ENCODE results near the gene ALOX12B. TPM values are rescaled to one million over a fixed set of nuclear protein-coding genes. Genes with fewer than 3 reads are reported as not detected.

Gene ALOX12B
- total and polyA plus RNA-seq, 2 experiments from 2014 or later, result 0.16 to 1.4 TPM

DNA sequence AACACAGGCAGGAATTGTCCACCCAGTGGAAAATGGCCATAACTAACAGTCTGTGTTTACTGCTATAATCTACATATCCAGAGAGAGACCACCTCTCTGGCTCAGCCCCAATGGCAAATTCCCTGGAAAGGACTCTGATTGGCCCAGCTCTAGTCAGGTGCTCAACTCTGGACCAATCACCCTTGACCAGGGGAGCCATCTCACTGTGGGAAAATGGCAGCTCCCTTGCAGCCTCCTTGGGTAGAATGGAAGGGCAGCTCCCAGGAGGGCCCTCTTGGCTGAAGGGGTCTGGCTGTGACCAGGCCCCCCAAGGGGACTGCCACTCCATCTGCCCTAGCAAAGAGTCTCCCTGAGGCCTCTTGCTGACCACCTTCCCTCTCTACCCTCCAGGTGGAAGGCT is 45.5 kb downstream of the ALOX12B start:
- no peaks in the 10 kb centered on the region for H3K9me2 ChIP-seq (ENCODE audit: insufficient read depth)
- H4K20me1 ChIP-seq (replicated peaks; ENCODE audit: insufficient read depth), result no peaks in the 10 kb centered on the region
- no peaks in the 10 kb centered on the region for H3K36me3 ChIP-seq (ENCODE audit: insufficient read depth)
- H3K79me2 ChIP-seq (replicated peaks; ENCODE audit: insufficient read depth), result no peaks in the 10 kb centered on the region
- DNase-seq (ENCODE audit: low spot score) (no peak), ATAC-seq (no peak)
- H3K4me3 ChIP-seq, result no peak overlapping the region
- H3K4me2 ChIP-seq, result no peak overlapping the region
- H3K4me1 ChIP-seq (ENCODE audit: insufficient read depth), result no peaks in the 10 kb centered on the region; the same call in 1 of the 2 replicates
- Mint-ChIP-seq H3K9me3 (no peaks in the 10 kb centered on the region; the same call in 2 of the 3 replicates), H3K36me3 (ENCODE audit: low read depth) (no peaks in the 10 kb centered on the region), H3K27me3 (ENCODE audit: insufficient read depth, low read depth, poor library complexity) (peaks cover 5% of the 10 kb centered on the region), H3K27ac (no peak overlapping the region), H3K4me1 (peaks cover 9% of the 10 kb centered on the region), H3K4me3 (no peak overlapping the region)
- no peak overlapping the region for H2AFZ ChIP-seq
- peaks cover 32% of the 10 kb centered on the region for H3K27me3 ChIP-seq (ENCODE audit: insufficient read depth)
- no peak for TF ChIP-seq CREB1 (CRISPR knock-in tag; IDR thresholded peaks at IDR 0.05; ENCODE audit: low read depth)
- TF ChIP-seq, protein P1, sequence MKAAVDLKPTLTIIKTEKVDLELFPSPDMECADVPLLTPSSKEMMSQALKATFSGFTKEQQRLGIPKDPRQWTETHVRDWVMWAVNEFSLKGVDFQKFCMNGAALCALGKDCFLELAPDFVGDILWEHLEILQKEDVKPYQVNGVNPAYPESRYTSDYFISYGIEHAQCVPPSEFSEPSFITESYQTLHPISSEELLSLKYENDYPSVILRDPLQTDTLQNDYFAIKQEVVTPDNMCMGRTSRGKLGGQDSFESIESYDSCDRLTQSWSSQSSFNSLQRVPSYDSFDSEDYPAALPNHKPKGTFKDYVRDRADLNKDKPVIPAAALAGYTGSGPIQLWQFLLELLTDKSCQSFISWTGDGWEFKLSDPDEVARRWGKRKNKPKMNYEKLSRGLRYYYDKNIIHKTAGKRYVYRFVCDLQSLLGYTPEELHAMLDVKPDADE (IDR thresholded peaks at IDR 0.05), result no peak
- TF ChIP-seq, protein P2, sequence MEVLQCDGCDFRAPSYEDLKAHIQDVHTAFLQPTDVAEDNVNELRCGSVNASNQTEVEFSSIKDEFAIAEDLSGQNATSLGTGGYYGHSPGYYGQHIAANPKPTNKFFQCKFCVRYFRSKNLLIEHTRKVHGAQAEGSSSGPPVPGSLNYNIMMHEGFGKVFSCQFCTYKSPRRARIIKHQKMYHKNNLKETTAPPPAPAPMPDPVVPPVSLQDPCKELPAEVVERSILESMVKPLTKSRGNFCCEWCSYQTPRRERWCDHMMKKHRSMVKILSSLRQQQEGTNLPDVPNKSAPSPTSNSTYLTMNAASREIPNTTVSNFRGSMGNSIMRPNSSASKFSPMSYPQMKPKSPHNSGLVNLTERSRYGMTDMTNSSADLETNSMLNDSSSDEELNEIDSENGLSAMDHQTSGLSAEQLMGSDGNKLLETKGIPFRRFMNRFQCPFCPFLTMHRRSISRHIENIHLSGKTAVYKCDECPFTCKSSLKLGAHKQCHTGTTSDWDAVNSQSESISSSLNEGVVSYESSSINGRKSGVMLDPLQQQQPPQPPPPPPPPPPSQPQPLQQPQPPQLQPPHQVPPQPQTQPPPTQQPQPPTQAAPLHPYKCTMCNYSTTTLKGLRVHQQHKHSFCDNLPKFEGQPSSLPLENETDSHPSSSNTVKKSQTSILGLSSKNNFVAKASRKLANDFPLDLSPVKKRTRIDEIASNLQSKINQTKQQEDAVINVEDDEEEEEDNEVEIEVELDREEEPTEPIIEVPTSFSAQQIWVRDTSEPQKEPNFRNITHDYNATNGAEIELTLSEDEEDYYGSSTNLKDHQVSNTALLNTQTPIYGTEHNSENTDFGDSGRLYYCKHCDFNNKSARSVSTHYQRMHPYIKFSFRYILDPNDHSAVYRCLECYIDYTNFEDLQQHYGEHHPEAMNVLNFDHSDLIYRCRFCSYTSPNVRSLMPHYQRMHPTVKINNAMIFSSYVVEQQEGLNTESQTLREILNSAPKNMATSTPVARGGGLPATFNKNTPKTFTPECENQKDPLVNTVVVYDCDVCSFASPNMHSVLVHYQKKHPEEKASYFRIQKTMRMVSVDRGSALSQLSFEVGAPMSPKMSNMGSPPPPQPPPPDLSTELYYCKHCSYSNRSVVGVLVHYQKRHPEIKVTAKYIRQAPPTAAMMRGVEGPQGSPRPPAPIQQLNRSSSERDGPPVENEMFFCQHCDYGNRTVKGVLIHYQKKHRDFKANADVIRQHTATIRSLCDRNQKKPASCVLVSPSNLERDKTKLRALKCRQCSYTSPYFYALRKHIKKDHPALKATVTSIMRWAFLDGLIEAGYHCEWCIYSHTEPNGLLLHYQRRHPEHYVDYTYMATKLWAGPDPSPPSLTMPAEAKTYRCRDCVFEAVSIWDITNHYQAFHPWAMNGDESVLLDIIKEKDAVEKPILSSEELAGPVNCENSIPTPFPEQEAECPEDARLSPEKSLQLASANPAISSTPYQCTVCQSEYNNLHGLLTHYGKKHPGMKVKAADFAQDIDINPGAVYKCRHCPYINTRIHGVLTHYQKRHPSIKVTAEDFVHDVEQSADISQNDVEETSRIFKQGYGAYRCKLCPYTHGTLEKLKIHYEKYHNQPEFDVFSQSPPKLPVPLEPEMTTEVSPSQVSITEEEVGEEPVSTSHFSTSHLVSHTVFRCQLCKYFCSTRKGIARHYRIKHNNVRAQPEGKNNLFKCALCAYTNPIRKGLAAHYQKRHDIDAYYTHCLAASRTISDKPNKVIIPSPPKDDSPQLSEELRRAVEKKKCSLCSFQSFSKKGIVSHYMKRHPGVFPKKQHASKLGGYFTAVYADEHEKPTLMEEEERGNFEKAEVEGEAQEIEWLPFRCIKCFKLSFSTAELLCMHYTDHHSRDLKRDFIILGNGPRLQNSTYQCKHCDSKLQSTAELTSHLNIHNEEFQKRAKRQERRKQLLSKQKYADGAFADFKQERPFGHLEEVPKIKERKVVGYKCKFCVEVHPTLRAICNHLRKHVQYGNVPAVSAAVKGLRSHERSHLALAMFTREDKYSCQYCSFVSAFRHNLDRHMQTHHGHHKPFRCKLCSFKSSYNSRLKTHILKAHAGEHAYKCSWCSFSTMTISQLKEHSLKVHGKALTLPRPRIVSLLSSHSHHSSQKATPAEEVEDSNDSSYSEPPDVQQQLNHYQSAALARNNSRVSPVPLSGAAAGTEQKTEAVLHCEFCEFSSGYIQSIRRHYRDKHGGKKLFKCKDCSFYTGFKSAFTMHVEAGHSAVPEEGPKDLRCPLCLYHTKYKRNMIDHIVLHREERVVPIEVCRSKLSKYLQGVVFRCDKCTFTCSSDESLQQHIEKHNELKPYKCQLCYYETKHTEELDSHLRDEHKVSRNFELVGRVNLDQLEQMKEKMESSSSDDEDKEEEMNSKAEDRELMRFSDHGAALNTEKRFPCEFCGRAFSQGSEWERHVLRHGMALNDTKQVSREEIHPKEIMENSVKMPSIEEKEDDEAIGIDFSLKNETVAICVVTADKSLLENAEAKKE (CRISPR knock-in tag; IDR thresholded peaks at IDR 0.05), result no peak
- TF ChIP-seq NANOG (IDR thresholded peaks at IDR 0.05; ENCODE audit: borderline replicate concordance), result no peak
- no peak for TF ChIP-seq EZH2phosphoT487 (IDR thresholded peaks at IDR 0.05; ENCODE audit: unreplicated experiment)
- no peak for TF ChIP-seq POLR2AphosphoS5 (IDR thresholded peaks at IDR 0.05; ENCODE audit: low read depth)
- no peak for TF ChIP-seq JUNB (IDR thresholded peaks at IDR 0.05; ENCODE audit: unreplicated experiment)
- no peak for TF ChIP-seq EZH2 (IDR thresholded peaks at IDR 0.05; ENCODE audit: low read depth, unreplicated experiment)
- TF ChIP-seq, protein P3, sequence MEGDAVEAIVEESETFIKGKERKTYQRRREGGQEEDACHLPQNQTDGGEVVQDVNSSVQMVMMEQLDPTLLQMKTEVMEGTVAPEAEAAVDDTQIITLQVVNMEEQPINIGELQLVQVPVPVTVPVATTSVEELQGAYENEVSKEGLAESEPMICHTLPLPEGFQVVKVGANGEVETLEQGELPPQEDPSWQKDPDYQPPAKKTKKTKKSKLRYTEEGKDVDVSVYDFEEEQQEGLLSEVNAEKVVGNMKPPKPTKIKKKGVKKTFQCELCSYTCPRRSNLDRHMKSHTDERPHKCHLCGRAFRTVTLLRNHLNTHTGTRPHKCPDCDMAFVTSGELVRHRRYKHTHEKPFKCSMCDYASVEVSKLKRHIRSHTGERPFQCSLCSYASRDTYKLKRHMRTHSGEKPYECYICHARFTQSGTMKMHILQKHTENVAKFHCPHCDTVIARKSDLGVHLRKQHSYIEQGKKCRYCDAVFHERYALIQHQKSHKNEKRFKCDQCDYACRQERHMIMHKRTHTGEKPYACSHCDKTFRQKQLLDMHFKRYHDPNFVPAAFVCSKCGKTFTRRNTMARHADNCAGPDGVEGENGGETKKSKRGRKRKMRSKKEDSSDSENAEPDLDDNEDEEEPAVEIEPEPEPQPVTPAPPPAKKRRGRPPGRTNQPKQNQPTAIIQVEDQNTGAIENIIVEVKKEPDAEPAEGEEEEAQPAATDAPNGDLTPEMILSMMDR (conservative IDR thresholded peaks at IDR 0.05; ENCODE audit: low read depth in 2 of 2), result no peak
- TF ChIP-seq ZNF331 (CRISPR knock-in tag; IDR thresholded peaks at IDR 0.05; ENCODE audit: low read depth), result no peak
- TF ChIP-seq STAT1 (IDR thresholded peaks at IDR 0.05; ENCODE audit: unreplicated experiment), result no peak
- no peak for TF ChIP-seq ZNF114 (CRISPR knock-in tag; IDR thresholded peaks at IDR 0.05)
- 0 out of 2 replicates have a peak, but pooled peaks cover 3% of the 10 kb centered on the region for H3F3A ChIP-seq (replicated peaks; ENCODE audit: low read depth)
- H3K27ac ChIP-seq (ENCODE audit: low read depth), result no peak overlapping the region

Measured in GM23338 (cell line).